SK-N-MC (cell line): ENCODE data around the gene RRP12.

Experiments
- EZH2 ChIP-seq: fragments of 200-600 bp; sonication (generic); IDR thresholded peaks from one replicate; pipeline ENCODE4 v1.6.1; 2017; ENCODE audit warnings: antibody characterized with exemption
- FOXP2 ChIP-seq: optimal IDR thresholded peaks from 2 replicates; pipeline ENCODE3; 2011; ENCODE audit warnings: mild to moderate bottlenecking, moderate library complexity; ENCODE audit not compliant: insufficient read depth; ENCODE audit errors: extremely low read length, control extremely low read depth
- POLR2AphosphoS5 ChIP-seq: IDR thresholded peaks from 2 replicates; pipeline ENCODE4 v1.6.1; 2012; ENCODE audit warnings: mild to moderate bottlenecking, low read depth, low read length, borderline replicate concordance

- no peak for TF ChIP-seq EZH2
- no peak for TF ChIP-seq POLR2AphosphoS5
- no peak for TF ChIP-seq FOXP2
Observed at GRCh38 chr10:97365761-97366351, 35.3 kb downstream of the RRP12 start.
